Measurements from ENCODE around the gene NELFB. TPM values are rescaled to one million over a fixed set of nuclear protein-coding genes. Genes with fewer than 3 reads are reported as not detected.

NELFB gene
- polyA plus RNA-seq, 3 donors = 17.3 to 44.2 (median 18.8) TPM

DNA sequence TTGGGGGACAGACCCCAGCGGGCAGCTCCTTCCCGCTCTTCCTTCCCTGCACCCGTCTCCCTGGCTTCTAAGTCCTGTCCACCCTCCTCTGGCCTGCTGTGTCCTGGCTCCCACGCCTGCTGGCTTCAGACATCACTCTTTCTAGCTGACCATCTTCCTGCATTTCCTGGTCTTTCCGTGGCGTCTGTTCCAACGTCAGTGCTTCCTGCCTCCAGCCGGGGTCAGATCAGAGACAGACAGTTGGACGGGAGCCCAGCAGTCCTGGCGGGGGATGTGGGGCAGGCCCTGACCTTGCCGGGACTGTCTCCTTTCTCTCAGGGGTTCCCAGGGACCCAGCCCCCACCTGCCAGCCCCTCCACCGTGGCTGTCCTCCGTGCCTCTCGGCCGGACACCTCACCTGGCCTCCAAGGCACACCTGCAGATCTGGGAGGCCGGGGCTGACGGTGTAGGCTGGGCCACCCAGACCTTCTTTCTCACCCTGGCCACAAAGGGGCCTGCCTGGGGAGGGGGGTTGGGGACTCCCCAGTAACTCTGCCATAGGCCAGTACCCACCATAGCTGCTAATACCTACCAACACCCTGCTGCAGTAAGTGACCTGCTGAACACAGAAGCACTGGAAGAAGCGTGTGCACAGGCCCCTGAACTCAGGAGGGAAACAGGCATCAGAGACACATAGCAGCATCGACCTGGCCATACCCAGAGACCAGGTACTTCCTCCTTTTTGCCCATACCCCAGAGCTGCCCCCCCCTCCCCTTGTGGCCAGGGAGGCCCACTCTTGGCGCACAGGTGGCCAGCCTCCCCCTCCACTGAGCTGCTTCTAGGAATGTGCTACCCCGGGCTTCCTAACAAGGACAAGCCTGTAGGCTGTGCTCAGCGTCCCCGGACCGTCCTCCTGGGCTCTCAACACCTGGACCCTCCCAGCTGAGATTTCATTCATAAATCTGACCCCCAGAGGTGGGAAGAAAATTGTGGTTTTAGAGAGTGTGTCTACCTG, 41.8 kb downstream of the NELFB start:
- Histone ChIP-seq H3K36me3 (replicated peaks in 1 of 2; ENCODE audit: control insufficient read depth in 1 of 2, insufficient read depth in 2 of 2, low read length in 2 of 2) (no peaks in the 10 kb centered on the region), H3K79me2 (ENCODE audit: insufficient read depth, low read length) (no peaks in the 10 kb centered on the region), H3K4me3 (replicated peaks in 1 of 3; ENCODE audit: low read depth in 2 of 3, low read length in 3 of 3) (no peak overlapping the region), H3K4me1 (ENCODE audit: control insufficient read depth in 1 of 2, insufficient read depth in 2 of 2, low read length in 2 of 2) (peaks cover 14 to 23% of the 10 kb centered on the region in 2 donors), H2AFZ (ENCODE audit: insufficient read depth, low read depth, low read length, poor library complexity, severe bottlenecking) (no peak overlapping the region), H3K27ac (ENCODE audit: low read depth in 1 of 2, low read length in 2 of 2) (no peak overlapping the region), H3K27me3 (ENCODE audit: control insufficient read depth in 2 of 2, insufficient read depth in 2 of 2, low read length in 2 of 2) (peaks cover 40 to 78% of the 10 kb centered on the region in 2 donors), H3K4me2 (replicated peaks; ENCODE audit: extremely low read depth, low read length, poor library complexity, severe bottlenecking) (no peak overlapping the region), H3K9ac (ENCODE audit: insufficient read depth, low read length, poor library complexity, severe bottlenecking) (no peak overlapping the region), H3K9me3 (replicated peaks in 1 of 2; ENCODE audit: control insufficient read depth in 1 of 2, insufficient read depth in 1 of 2, low read length in 2 of 2) (peaks cover 13 to 19% of the 10 kb centered on the region in 2 donors), H4K20me1 (ENCODE audit: insufficient read depth, low read length) (no peaks in the 10 kb centered on the region)
- peak overlapping the region; percentile 54 to 88 for H3K4me3 Mint-ChIP-seq
- 52% methylated on average over 14 of the region's 24 CpGs for WGBS (ENCODE audit: insufficient coverage)
- DNase-seq = no peak
- H3K4me1 Mint-ChIP-seq = peaks cover 20% of the 10 kb centered on the region
- intact Hi-C loops (cut with micrococcal nuclease) = loop anchor here in 1 of 2 donors (2.0 to 10.0 kb wide), 3 partner anchors 38 to 228 kb away; partner anchors contain the start of gene ENTPD8
- H3K9me3 Mint-ChIP-seq = peaks cover 5 to 28% (median 19%) of the 10 kb centered on the region in 7 donors
- peaks cover 3 to 14% of the 10 kb centered on the region in 2 donors for H3K36me3 Mint-ChIP-seq
- TF ChIP-seq, protein P1, sequence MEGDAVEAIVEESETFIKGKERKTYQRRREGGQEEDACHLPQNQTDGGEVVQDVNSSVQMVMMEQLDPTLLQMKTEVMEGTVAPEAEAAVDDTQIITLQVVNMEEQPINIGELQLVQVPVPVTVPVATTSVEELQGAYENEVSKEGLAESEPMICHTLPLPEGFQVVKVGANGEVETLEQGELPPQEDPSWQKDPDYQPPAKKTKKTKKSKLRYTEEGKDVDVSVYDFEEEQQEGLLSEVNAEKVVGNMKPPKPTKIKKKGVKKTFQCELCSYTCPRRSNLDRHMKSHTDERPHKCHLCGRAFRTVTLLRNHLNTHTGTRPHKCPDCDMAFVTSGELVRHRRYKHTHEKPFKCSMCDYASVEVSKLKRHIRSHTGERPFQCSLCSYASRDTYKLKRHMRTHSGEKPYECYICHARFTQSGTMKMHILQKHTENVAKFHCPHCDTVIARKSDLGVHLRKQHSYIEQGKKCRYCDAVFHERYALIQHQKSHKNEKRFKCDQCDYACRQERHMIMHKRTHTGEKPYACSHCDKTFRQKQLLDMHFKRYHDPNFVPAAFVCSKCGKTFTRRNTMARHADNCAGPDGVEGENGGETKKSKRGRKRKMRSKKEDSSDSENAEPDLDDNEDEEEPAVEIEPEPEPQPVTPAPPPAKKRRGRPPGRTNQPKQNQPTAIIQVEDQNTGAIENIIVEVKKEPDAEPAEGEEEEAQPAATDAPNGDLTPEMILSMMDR (IDR thresholded peaks at IDR 0.05) = no peak
- H3K27ac Mint-ChIP-seq = no peak overlapping the region
- H3K27me3 Mint-ChIP-seq (ENCODE audit: low read depth in 3 of 3) = peaks cover 73 to 82% (median 80%) of the 10 kb centered on the region in 3 donors

DNA sequence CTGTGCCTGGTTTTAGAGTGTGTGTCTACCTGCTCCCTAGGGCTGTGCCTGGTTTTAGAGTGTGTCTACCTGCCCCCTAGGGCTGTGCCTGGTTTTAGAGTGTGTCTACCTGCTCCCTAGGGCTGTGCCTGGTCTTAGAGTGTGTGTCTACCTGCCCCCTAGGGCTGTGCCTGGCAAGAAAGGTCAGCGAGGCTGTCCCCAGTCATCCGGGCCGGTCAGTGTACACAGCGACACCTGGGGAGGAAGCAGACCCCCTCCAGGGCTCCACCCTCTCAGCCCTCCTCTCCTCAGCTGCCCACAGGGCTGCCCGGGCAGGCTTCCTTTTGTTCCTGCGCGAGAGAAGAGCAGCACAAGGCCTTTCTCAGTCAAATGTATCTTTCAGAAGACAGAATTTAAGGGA, 42.8 kb downstream of the NELFB start:
- Histone ChIP-seq H2AFZ (ENCODE audit: insufficient read depth, low read depth, low read length, poor library complexity, severe bottlenecking) (no peak overlapping the region), H3K4me2 (replicated peaks; ENCODE audit: extremely low read depth, low read length, poor library complexity, severe bottlenecking) (no peak overlapping the region), H4K20me1 (ENCODE audit: insufficient read depth, low read length) (no peaks in the 10 kb centered on the region), H3K4me1 (ENCODE audit: control insufficient read depth in 1 of 2, insufficient read depth in 2 of 2, low read length in 2 of 2) (peaks cover 18 to 29% of the 10 kb centered on the region in 2 donors), H3K27me3 (ENCODE audit: control insufficient read depth in 2 of 2, insufficient read depth in 2 of 2, low read length in 2 of 2) (peaks cover 42 to 80% of the 10 kb centered on the region in 2 donors), H3K79me2 (ENCODE audit: insufficient read depth, low read length) (no peaks in the 10 kb centered on the region), H3K27ac (ENCODE audit: low read depth in 1 of 2, low read length in 2 of 2) (no peak overlapping the region), H3K36me3 (replicated peaks in 1 of 2; ENCODE audit: control insufficient read depth in 1 of 2, insufficient read depth in 2 of 2, low read length in 2 of 2) (no peaks in the 10 kb centered on the region), H3K9ac (ENCODE audit: insufficient read depth, low read length, poor library complexity, severe bottlenecking) (no peak overlapping the region), H3K4me3 (replicated peaks in 1 of 3; ENCODE audit: low read depth in 2 of 3, low read length in 3 of 3) (no peak overlapping the region), H3K9me3 (replicated peaks in 1 of 2; ENCODE audit: control insufficient read depth in 1 of 2, insufficient read depth in 1 of 2, low read length in 2 of 2) (peaks cover 13 to 19% of the 10 kb centered on the region in 2 donors)
- 88% methylated on average over 5 of the region's 7 CpGs for WGBS (ENCODE audit: insufficient coverage)
- H3K4me3 Mint-ChIP-seq = peak overlapping the region in 1 of 2 donors; percentile 13
- peaks cover 20% of the 10 kb centered on the region for H3K4me1 Mint-ChIP-seq
- H3K27ac Mint-ChIP-seq = no peak overlapping the region
- peaks cover 3 to 14% of the 10 kb centered on the region in 2 donors for H3K36me3 Mint-ChIP-seq
- TF ChIP-seq, protein P1 (IDR thresholded peaks at IDR 0.05) = no peak
- H3K9me3 Mint-ChIP-seq = peaks cover 5 to 28% (median 19%) of the 10 kb centered on the region in 7 donors
- H3K27me3 Mint-ChIP-seq (ENCODE audit: low read depth in 3 of 3) = peaks cover 67 to 86% (median 74%) of the 10 kb centered on the region in 3 donors
- intact Hi-C loops (cut with micrococcal nuclease) = loop anchor here in 1 of 2 donors (2.0 to 10.0 kb wide), 3 partner anchors 37 to 227 kb away; partner anchors contain the start of gene ENTPD8
- no peak for DNase-seq
